ENCODE measurements around the gene PM20D2. TPM values are rescaled to one million over a fixed set of nuclear protein-coding genes. Genes with fewer than 3 reads are reported as not detected.

Gene PM20D2
- total and polyA plus RNA-seq, 2 of the 13 experiments (the other 11 are each of a cell fraction or from before 2014, with no cell fraction given) = 13.3 to 26.3 TPM

GRCh38 chr6:89145956-89146717 lies at the start of gene PM20D2 (continued):
- TF ChIP-seq ATF4 (CRISPR knock-in tag; IDR thresholded peaks at IDR 0.05) = peak in 1 of 2 experiments; percentile 49; a peak in 1 of 4 replicates
- TF ChIP-seq PHF20 (CRISPR knock-in tag; IDR thresholded peaks at IDR 0.05) = peak; percentile 2; the same call in 1 of the 2 replicates
- TF ChIP-seq PRMT3 (CRISPR knock-in tag; IDR thresholded peaks at IDR 0.05; ENCODE audit: borderline replicate concordance, low read depth) = peak; percentile 97
- no peak for TF ChIP-seq AGO1 (IDR thresholded peaks at IDR 0.05; ENCODE audit: low read depth, low read length, poor library complexity, severe bottlenecking)
- TF ChIP-seq ZFAT (CRISPR knock-in tag; conservative IDR thresholded peaks at IDR 0.05) = peak; percentile 80; the same call in 1 of the 2 replicates
- TF ChIP-seq ZNF704 (CRISPR knock-in tag; IDR thresholded peaks at IDR 0.05; ENCODE audit: borderline replicate concordance) = peak; percentile 92; the same call in 1 of the 2 replicates
- peak; percentile 16 to 82; a peak in 3 of 4 replicates for TF ChIP-seq HMGXB4 (CRISPR knock-in tag; IDR thresholded peaks at IDR 0.05; ENCODE audit: borderline replicate concordance in 1 of 2, low read depth in 1 of 2)
- TF ChIP-seq SAFB2 (CRISPR knock-in tag; IDR thresholded peaks at IDR 0.05; ENCODE audit: borderline replicate concordance, low read depth) = peak; percentile 73; the same call in 1 of the 2 replicates
- peak; percentile 82 for TF ChIP-seq ZBTB44 (CRISPR knock-in tag; IDR thresholded peaks at IDR 0.05)
- no peak for TF ChIP-seq ZNF7 (CRISPR knock-in tag; IDR thresholded peaks at IDR 0.05)
- no peak for TF ChIP-seq HIVEP1 (CRISPR knock-in tag; IDR thresholded peaks at IDR 0.05)
- no peak for TF ChIP-seq JUN (CRISPR knock-in tag; IDR thresholded peaks at IDR 0.05)
- peak; percentile 75 for TF ChIP-seq CBFB (CRISPR knock-in tag; IDR thresholded peaks at IDR 0.05)
- TF ChIP-seq KAT2B (IDR thresholded peaks at IDR 0.05; ENCODE audit: borderline replicate concordance, low read depth, low read length) = no peak
- TF ChIP-seq ZNF207 (IDR thresholded peaks at IDR 0.05; ENCODE audit: borderline replicate concordance) = no peak
- no peak for TF ChIP-seq HMG20B (CRISPR knock-in tag; conservative IDR thresholded peaks at IDR 0.05)
- no peak for TF ChIP-seq ZNF569 (CRISPR knock-in tag; IDR thresholded peaks at IDR 0.05; ENCODE audit: borderline replicate concordance)
- 0 out of 2 replicates have a peak, but pooled peaks have one; percentile 56 for TF ChIP-seq REPIN1 (CRISPR knock-in tag; IDR thresholded peaks at IDR 0.05; ENCODE audit: borderline replicate concordance, low read depth)
- TF ChIP-seq ZNF629 (CRISPR knock-in tag; conservative IDR thresholded peaks at IDR 0.05) = peak; percentile 24; the same call in 1 of the 2 replicates
- no peak for TF ChIP-seq ZNF639 (CRISPR knock-in tag; conservative IDR thresholded peaks at IDR 0.05)

All from HepG2 (cell line).